GM12878 (cell line): ENCODE measurements around the gene UBAP1. TPM values are rescaled to one million over a fixed set of nuclear protein-coding genes. Genes with fewer than 3 reads are reported as not detected.

ENCODE experiments used
- ATAC-seq: fragments of 200-7000 bp; cut with Tn5 transposase; 3 replicates; pipeline ENCODE4 v1.9.1; 2020; ENCODE audit warnings: mild to moderate bottlenecking, moderate library complexity
- BruUV-seq: library from RNA; stranded (reverse); fragments of 400-500 nt; replicated peaks from 2 replicates; lab custom pipeline; 2021; lab: Mats Ljungman, UMichigan
- CTCF ChIA-PET: fragments of 300-600 bp; sonication (Branson Sonifier 250); formaldehyde crosslinking; extraction: SDS; loops from one replicate; lab custom pipeline; 2021; ENCODE audit warnings: inconsistent platforms; lab: Yijun Ruan, JAX
- POLR2A ChIA-PET: fragments of 350-600 bp; formaldehyde crosslinking; extraction: SDS; loops from one replicate; lab custom pipeline; 2021; ENCODE audit warnings: inconsistent platforms; lab: Charles Lee
- RAD21 ChIA-PET: fragments of 300-600 bp; sonication (Branson Sonifier 250); formaldehyde crosslinking; loops from one replicate; lab custom pipeline; 2023; ENCODE audit warnings: antibody characterized with exemption; ENCODE audit not compliant: unreplicated experiment; lab: Charles Lee
- SMC1A ChIA-PET: fragments of 300-600 bp; sonication (Branson Sonifier 250); formaldehyde crosslinking; loops from one replicate; lab custom pipeline; 2023; ENCODE audit not compliant: unreplicated experiment, uncharacterized antibody; lab: Charles Lee
- DNase-seq: peaks from one replicate; pipeline ENCODE4 v3.0.0-alpha.2; 2011; ENCODE audit warnings: low read depth, low spot score
- FAIRE-seq: peaks from 3 replicates; lab custom pipeline; 2011; peaks lifted over from hg19 to GRCh38; lab: Jason Lieb, UNC
- H2AFZ ChIP-seq: 2 replicates; pipeline ENCODE4 v1.6.0; 2011; ENCODE audit warnings: low read depth, low read length, control low read depth; ENCODE audit not compliant: control insufficient read depth
- H3K27ac ChIP-seq: 2 replicates; pipeline ENCODE4 v1.5.1; 2011; ENCODE audit warnings: control low read depth; ENCODE audit not compliant: control insufficient read depth, insufficient read depth
- H3K27me3 ChIP-seq, 2 experiments: replicated peaks in 1 of 2; 2 replicates each; pipeline versions ENCODE4 v1.6.0 to v1.6.1; 2011; ENCODE audit warnings: low read length in 1 of 2; ENCODE audit not compliant: control insufficient read depth in 2 of 2, insufficient read depth in 2 of 2
- H3K36me3 ChIP-seq, 2 experiments: 2 replicates each; pipeline ENCODE4 v1.5.1; 2011; ENCODE audit warnings: low read length in 1 of 2; ENCODE audit not compliant: control insufficient read depth in 2 of 2, insufficient read depth in 2 of 2
- H3K4me1 ChIP-seq: 2 replicates; pipeline ENCODE4 v1.6.1; 2011; ENCODE audit warnings: mild to moderate bottlenecking, low read length, moderate library complexity, mixed read lengths; ENCODE audit not compliant: control insufficient read depth, insufficient read depth
- H3K4me2 ChIP-seq: 2 replicates; pipeline ENCODE4 v1.6.0; 2011; ENCODE audit warnings: control low read depth; ENCODE audit not compliant: control insufficient read depth, insufficient read depth
- H3K4me3 ChIP-seq: fragments of 200-600 bp; sonication (generic); 2 replicates; pipeline ENCODE4 v1.5.1; 2016
- H3K79me2 ChIP-seq: 2 replicates; pipeline ENCODE4 v1.6.0; 2011; ENCODE audit warnings: low read length; ENCODE audit not compliant: control insufficient read depth, insufficient read depth
- H3K9ac ChIP-seq: 2 replicates; pipeline ENCODE4 v1.8.0; 2011; ENCODE audit warnings: low read length, control low read depth, mixed read lengths; ENCODE audit not compliant: control insufficient read depth, insufficient read depth
- H3K9me3 ChIP-seq: replicated peaks from 3 replicates; pipeline ENCODE4 v1.5.1; 2011; ENCODE audit warnings: mild to moderate bottlenecking, low read length; ENCODE audit not compliant: control insufficient read depth, insufficient read depth
- H4K20me1 ChIP-seq: 2 replicates; pipeline ENCODE4 v1.6.0; 2011; ENCODE audit not compliant: control insufficient read depth, insufficient read depth
- BACH1 ChIP-seq: fragments of 450-650 bp; IDR thresholded peaks from 2 replicates; pipeline ENCODE4 v1.6.1; 2017; ENCODE audit warnings: mild to moderate bottlenecking, borderline replicate concordance
- BHLHE40 ChIP-seq, 2 experiments: fragments of 450-650 bp in 1 of 2; IDR thresholded peaks; 2 replicates each; pipeline ENCODE4 v1.6.1; 2011 to 2017; ENCODE audit warnings: low read depth in 2 of 2, borderline replicate concordance in 1 of 2, improper control_type of control experiment in 1 of 2, low read length in 1 of 2, mild to moderate bottlenecking in 1 of 2
- BMI1 ChIP-seq: fragments of 450-650 bp; IDR thresholded peaks from 2 replicates; pipeline ENCODE4 v1.6.1; 2016; ENCODE audit warnings: mild to moderate bottlenecking, moderate library complexity, borderline replicate concordance
- CHD4 ChIP-seq: fragments of 200-600 bp; sonication (generic); IDR thresholded peaks from 2 replicates; pipeline ENCODE4 v1.6.1; 2016; ENCODE audit warnings: mild to moderate bottlenecking
- FOXM1 ChIP-seq: IDR thresholded peaks from 2 replicates; pipeline ENCODE4 v1.6.1; 2012; ENCODE audit warnings: low read depth, mild to moderate bottlenecking, inconsistent platforms, low read length, moderate library complexity
- IKZF2 ChIP-seq, 2 experiments: fragments of 450-650 bp; IDR thresholded peaks; 2 replicates each; pipeline ENCODE4 v1.6.1; 2017; ENCODE audit warnings: mild to moderate bottlenecking in 2 of 2, moderate library complexity in 2 of 2
- MTA3 ChIP-seq: IDR thresholded peaks from 2 replicates; pipeline ENCODE4 v1.6.1; 2012; ENCODE audit warnings: low read length, inconsistent platforms, borderline replicate concordance
- MYC ChIP-seq: IDR thresholded peaks from 2 replicates; pipeline ENCODE4 v1.6.1; 2011; ENCODE audit warnings: mild to moderate bottlenecking, low read length, moderate library complexity, inconsistent platforms; ENCODE audit not compliant: insufficient read depth, insufficient replicate concordance, insufficient read length, severe bottlenecking
- POLR2A ChIP-seq: IDR thresholded peaks from 2 replicates; pipeline ENCODE4 v1.6.1; 2011; ENCODE audit warnings: low read depth, mild to moderate bottlenecking, low read length
- RUNX3 ChIP-seq: IDR thresholded peaks from 2 replicates; pipeline ENCODE4 v1.6.1; 2012; ENCODE audit warnings: low read length, inconsistent platforms
- SMAD1 ChIP-seq: fragments of 450-650 bp; IDR thresholded peaks from 2 replicates; pipeline ENCODE4 v1.6.1; 2018; ENCODE audit warnings: mild to moderate bottlenecking, low read depth; ENCODE audit not compliant: partially characterized antibody
- SP1 ChIP-seq: IDR thresholded peaks from one replicate; pipeline ENCODE4 v1.6.1; 2011; ENCODE audit warnings: low read depth, low read length
- STAT1 ChIP-seq: fragments of 450-650 bp; conservative IDR thresholded peaks from 2 replicates; pipeline ENCODE4 v1.6.1; 2014; ENCODE audit warnings: antibody characterized with exemption, mild to moderate bottlenecking
- WGBS: methylation state at CpG from one replicate; pipeline ENCODE4 v1.1.6; 2016; ENCODE audit warnings: low lambda C conversion rate; ENCODE audit not compliant: insufficient replicate concordance, insufficient coverage; ENCODE audit errors: missing lambda C conversion rate; 5-methylcytosine and 5-hydroxymethylcytosine counted together
- in situ Hi-C: fragments of 300-500 bp; cut with MboI; formaldehyde crosslinking; loops from 9 replicates; pipeline ENCODE4 v1.14.3; 2018; ENCODE audit warnings: mixed read lengths
- intact Hi-C: fragments of 100-400 bp; cut with micrococcal nuclease; formaldehyde crosslinking; loops from one replicate; pipeline ENCODE4 v1.14.2; 2022; ENCODE audit not compliant: unreplicated experiment
- polyA plus RNA-seq, 11 experiments: library from polyadenylated mRNA; depleted of rRNA in 4 of 11; unstranded in 6 of 11; stranded (reverse) in 5 of 11; fragments of >200 nt; fragmentation: Nextera tagmentation in 4 of 11; fragmentation: Illumina TruSeq in 1 of 11; extraction: Ambion mirVana in 4 of 11; extraction: Trizol in 1 of 11; gene quantifications; 1 replicate in 1 of 11; 2 replicates in 10 of 11; pipeline versions ENCODE4 v1.2.1 to v1.2.3, GENCODE V29; 2011 to 2016; ENCODE audit warnings: inconsistent platforms in 2 of 11, missing spikeins in 2 of 11, low read depth in 1 of 11
- total RNA-seq, 4 experiments: library from RNA; depleted of rRNA in 3 of 4; stranded (reverse); fragments of >200 nt in 3 of 4; fragmentation: Illumina TruSeq in 1 of 4; extraction: Trizol in 1 of 4; gene quantifications; 2 replicates each; pipeline versions ENCODE4 v1.2.1 to v1.2.3, GENCODE V29; 2013 to 2021
- TF ChIP-seq, protein P1 (sequence below): fragments of 150-350 bp; IDR thresholded peaks from 2 replicates; pipeline ENCODE4 v1.6.1; 2014; ENCODE audit warnings: mild to moderate bottlenecking, low read depth, low read length

Gene UBAP1
- total and polyA plus RNA-seq, 10 of the 15 experiments (the other 5 are each of a cell fraction or from before 2014, with no cell fraction given): 2.1 to 47.9 (median 27.2) TPM

DNA sequence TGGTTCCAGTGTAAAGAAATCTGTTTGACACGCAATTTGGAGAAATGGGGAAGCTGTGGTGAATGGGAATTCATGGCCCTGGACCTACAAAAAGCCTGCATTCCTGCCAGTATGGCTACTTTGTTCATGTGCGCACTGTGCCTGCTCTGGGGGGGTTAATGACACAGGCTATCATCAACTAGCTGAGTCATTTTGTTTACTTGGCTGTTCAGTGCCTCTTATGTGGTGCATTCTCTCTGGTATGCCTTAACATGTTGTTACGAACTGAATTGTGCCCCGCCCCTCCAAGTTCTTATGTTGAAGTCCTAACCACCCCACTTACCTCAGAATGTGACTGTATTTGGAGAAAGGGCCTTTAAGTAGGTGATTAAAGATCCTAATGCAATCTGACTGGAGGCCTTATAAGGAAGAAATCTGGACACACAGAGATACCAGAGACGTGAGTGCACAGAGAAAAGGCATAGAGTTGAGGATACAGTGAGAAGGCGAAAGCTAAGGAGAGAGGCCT lies 20.4 kb upstream of the UBAP1 start (continued):
- TF ChIP-seq, protein P1, sequence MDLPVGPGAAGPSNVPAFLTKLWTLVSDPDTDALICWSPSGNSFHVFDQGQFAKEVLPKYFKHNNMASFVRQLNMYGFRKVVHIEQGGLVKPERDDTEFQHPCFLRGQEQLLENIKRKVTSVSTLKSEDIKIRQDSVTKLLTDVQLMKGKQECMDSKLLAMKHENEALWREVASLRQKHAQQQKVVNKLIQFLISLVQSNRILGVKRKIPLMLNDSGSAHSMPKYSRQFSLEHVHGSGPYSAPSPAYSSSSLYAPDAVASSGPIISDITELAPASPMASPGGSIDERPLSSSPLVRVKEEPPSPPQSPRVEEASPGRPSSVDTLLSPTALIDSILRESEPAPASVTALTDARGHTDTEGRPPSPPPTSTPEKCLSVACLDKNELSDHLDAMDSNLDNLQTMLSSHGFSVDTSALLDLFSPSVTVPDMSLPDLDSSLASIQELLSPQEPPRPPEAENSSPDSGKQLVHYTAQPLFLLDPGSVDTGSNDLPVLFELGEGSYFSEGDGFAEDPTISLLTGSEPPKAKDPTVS: no peak
- TF ChIP-seq STAT1: no peak

GRCh38 chr9:34163434-34163833 lies 15.4 kb upstream of the UBAP1 start:
- ChIA-PET CTCF (interaction anchor here (1.5 kb wide), 1 partner anchor 90 kb away, joined by 3 read pairs; no protein-coding TSS in a partner anchor), POLR2A (no interaction called here), RAD21 (no interaction called here), SMC1A (interaction anchor here (0.6 to 1.1 kb wide), 2 partner anchors 11 to 190 kb away, joined by 3 read pairs; no protein-coding TSS in a partner anchor)
- ATAC-seq (no peak), FAIRE-seq (no peak), DNase-seq (no peak)
- H3K27me3 ChIP-seq: no peaks in the 10 kb centered on the region
- 35% methylated on average over 3 of the region's 3 CpGs for WGBS
- H3K36me3 ChIP-seq: no peaks in the 10 kb centered on the region
- H3K4me2 ChIP-seq: no peak overlapping the region
- no peak overlapping the region for H3K4me3 ChIP-seq
- in situ Hi-C loops: no loop called here
- no peak overlapping the region for H2AFZ ChIP-seq
- intact Hi-C loops: no loop called here
- H4K20me1 ChIP-seq: no peaks in the 10 kb centered on the region
- H3K79me2 ChIP-seq: no peaks in the 10 kb centered on the region
- no peak overlapping the region for H3K27ac ChIP-seq
- no peaks in the 10 kb centered on the region for H3K9me3 ChIP-seq
- BruUV-seq: no TSS peak
- TF ChIP-seq RUNX3: no peak
- no peaks in the 10 kb centered on the region for H3K4me1 ChIP-seq
- no peak overlapping the region for H3K9ac ChIP-seq

DNA sequence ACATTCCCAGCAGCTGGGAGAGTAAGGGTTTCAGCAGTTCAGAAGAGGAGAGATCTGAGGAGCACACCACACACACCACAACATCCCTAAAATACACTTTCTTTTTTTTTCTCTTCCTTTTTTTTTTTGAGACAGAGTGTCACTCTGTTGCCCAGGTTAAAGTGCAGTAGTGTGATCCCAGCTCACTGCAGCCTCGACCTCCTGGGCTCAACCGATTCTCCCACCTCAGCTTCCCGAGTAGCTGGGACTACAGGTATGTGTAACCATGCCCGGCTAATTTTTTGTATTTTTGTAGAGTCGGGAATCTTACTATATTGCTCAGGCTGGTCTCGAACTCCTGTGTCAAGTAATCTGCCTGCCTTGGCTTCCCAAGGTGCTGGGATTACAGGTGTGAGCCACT lies 9.7 kb upstream of the UBAP1 start:
- intact Hi-C loops (no loop called here), in situ Hi-C loops (no loop called here)
- no TSS peak for BruUV-seq
- no peaks in the 10 kb centered on the region for H3K27me3 ChIP-seq
- no peaks in the 10 kb centered on the region for H3K79me2 ChIP-seq
- no peak overlapping the region for H3K4me2 ChIP-seq
- RAD21 ChIA-PET: no interaction called here
- H3K4me1 ChIP-seq: no peaks in the 10 kb centered on the region
- CTCF ChIA-PET: interaction anchor here (0.6 kb wide), 1 partner anchor 9 kb away, joined by 3 read pairs; the partner anchor contains the start of gene UBAP1
- no peak for DNase-seq
- no peak overlapping the region for H3K9ac ChIP-seq
- H3K9me3 ChIP-seq: no peaks in the 10 kb centered on the region
- POLR2A ChIA-PET: interaction anchor here (0.7 kb wide), 1 partner anchor 29 kb away, joined by 6 read pairs; no protein-coding TSS in a partner anchor
- no peaks in the 10 kb centered on the region for H4K20me1 ChIP-seq
- 57% methylated on average over 6 of the region's 6 CpGs for WGBS
- H3K27ac ChIP-seq: no peak overlapping the region
- FAIRE-seq: no peak
- no peak overlapping the region for H2AFZ ChIP-seq
- SMC1A ChIA-PET: no interaction called here
- H3K36me3 ChIP-seq: no peaks in the 10 kb centered on the region
- no peak overlapping the region for H3K4me3 ChIP-seq
- no peak for ATAC-seq
- TF ChIP-seq FOXM1: no peak
- no peak for TF ChIP-seq MYC
- TF ChIP-seq POLR2A: no peak
- no peak for TF ChIP-seq IKZF2 (IDR thresholded peaks at IDR 0.05)
- TF ChIP-seq BMI1: no peak
- no peak for TF ChIP-seq MTA3
- TF ChIP-seq CHD4: no peak
- no peak for TF ChIP-seq SMAD1
- TF ChIP-seq BHLHE40 (IDR thresholded peaks at IDR 0.05; ENCODE audit: borderline replicate concordance in 1 of 2, low read depth in 2 of 2, low read length in 1 of 2): no peak
- TF ChIP-seq SP1: no peak
- TF ChIP-seq BACH1: no peak
